NCI-H82 (cell line): ENCODE data around the gene SMIM1.

Source experiments
- DNase-seq: peaks from one replicate; lab custom pipeline; 2025; lab: John Stamatoyannopoulos, UW

Gene SMIM1

DNA sequence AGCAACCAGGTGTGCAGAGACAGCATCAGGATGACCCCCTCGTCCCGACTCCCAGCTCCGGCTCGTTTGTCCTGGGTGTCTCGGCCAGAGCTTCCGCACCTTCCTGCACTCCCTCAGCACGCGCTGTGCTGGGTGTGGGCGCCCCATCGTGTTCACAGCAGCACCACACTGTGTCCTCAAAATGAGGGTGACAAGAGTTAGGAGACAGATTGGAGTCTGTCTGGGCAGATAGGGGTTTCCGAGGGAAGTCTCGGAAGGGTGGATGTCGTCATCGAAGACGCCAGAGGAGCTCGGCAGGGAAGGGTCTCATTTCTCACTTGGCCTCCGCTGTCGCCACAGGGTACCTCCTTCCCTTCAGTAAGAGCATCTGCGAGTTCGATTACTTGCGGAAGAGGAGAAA lies 16.2 kb upstream of the SMIM1 start:
- DNase-seq, result no peak

DNA sequence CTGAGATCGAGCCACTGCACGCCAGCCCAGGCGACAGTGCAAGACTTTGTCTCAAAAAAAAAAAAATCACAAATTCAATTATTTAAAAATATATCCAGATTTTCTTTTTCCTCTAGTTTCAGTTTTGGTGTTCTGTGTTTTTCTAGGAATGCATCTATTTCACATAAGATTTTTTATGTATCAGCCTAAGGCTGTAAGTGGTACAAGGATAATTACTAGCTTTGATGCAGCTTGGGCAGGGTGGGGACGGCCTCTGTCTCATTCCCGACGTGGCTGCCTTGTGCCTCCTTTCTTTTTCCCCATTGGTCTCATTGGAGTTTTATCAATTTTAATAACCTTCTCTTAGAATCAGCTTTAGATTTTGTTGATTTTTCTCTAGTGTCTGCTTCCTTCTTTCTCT lies 13.4 kb upstream of the SMIM1 start:
- no peak for DNase-seq

DNA sequence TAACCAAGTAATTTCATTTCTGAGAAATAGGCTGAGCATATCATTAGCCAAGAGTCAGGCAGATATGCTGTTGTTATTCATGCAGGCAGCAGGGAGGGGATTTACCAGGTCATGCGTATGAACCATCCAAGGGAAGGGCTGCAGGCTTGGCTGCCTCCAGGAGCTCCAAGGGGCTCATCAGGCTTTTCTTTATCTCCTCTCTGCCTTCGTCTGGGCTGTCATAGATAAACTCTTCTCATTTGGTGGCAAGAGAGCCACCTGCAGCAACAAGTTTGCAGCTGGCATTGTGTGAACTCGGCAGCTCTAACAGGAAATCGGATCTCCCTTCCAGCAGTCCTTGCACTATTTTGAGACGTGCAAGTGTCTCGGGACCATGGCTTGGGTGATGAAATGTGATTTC lies 12.8 kb upstream of the SMIM1 start:
- DNase-seq, result no peak

DNA sequence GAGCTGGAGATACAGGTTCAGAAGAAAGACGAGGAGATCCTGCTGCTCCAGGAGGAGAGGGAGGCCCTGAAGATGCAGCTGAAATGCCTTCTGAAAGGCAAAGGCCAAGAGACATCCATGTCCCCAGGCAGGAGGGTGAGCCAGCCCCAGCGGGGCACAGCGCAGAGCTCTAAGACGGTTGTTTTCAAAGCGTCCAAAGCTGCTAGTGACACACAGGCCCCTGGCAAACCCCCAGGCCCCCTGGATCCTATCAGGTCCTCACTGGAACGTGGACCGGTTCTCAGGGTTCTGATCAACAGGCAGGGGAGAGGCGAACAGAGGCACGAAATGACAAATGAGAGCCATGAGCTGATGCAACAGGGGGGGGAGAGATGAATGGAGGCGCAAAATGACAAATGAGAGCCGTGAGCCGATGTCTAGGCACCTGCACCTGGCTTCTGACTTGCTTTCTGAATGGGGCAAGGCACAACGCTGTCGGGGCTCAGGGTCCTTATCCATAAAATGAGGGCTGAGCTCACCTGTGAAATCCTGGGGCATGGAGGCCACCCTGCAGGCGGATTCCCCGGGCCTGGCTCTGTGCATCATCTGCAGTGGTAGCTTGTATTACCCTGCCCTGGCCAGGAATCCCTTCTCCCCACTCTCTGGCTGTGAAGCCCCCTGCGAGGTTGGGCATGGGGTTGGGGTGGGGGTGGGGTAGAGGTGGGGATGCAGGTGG lies 11.1 kb upstream of the SMIM1 start:
- DNase-seq, result no peak

DNA sequence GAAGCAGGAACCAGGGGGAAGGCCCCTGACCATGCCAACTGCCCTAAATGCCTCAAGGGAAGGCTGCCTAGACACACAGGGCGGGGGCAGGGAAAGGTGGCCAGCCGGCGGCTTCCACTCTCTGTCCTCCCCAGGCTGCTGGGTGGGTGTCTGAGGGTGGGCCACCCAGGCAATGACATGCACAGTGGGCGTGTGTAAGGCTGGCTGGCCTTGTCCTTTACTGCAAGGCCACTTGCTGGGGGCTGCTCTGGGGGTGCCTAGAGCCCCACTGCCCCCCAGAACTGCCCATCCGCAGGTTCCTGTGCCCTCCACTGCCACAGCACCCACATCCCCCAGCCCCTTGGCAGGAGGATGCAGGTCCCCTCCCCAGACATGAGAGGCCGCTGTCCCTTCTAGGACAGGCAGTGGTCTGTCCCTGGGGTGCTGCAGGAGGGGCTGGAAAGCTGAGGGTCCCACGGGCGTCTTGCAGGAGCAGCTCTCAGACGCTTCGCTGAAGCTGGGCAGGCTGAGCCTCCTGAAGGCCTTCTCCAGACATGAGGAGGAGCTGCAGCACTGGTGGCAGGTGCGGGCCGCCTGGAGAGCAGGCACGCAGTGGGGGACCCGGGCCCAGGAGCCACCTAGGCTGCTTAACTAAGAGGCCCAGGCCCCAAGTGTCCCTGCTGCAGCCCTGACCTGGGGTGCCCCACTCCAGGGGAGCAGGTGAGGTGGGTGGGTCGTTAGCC lies 10.2 kb upstream of the SMIM1 start:
- DNase-seq, result no peak

DNA sequence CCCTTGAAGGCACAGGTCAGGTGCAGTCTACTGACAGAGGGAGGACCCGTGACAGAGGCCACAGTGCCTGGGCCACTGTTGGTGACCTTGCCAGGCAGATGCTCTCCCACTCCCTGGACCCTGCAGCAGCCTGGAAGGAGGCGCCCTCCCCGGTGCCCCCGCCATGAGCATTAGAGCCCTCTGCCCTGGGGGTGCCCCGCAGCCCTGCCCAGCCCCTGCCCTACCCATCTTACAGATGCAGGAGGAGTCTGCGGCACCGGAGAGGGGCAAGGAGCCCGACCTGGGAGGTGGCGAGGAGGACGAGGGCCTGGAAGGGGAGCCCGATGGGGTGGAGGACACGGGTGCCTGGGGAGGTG lies 9.7 kb upstream of the SMIM1 start:
- no peak for DNase-seq

DNA sequence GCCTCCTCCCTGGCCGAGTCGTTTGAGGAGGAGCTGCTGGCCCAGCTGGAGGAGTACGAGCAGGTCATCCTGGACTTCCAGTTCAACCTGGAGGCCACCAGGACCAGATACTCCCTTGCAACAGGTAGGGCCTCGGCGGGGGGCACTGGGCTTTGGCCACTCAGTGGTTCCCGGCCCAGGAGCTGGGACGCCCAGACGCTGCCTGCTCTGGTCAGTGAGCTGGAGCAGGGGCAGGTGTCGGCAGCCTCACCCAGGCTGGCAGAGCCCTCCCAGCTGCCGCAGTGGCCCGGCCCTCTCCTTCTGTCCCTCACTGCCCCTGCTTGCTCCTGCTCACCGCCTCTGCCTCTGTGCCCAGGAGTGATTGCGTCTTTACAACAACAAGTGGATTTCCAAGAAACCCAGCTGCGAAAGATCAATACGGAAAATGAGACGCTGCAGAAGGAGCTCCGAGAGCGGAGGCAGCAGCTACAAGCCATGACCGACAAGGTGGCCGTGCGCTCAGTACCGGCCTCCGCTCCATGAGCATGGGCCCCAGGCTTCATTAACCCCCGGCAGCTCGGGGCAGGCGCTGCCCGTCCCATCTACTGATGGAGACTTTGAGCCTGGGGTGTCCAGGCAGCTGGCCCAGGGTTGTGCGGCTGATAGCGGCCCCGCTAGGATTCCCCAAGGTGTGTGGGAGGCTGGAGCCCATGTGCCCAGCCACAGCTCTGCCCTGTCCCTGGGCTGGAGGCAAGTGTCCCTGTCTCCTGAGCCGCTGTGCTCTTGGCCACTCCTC lies 9.0 kb upstream of the SMIM1 start:
- no peak for DNase-seq

DNA sequence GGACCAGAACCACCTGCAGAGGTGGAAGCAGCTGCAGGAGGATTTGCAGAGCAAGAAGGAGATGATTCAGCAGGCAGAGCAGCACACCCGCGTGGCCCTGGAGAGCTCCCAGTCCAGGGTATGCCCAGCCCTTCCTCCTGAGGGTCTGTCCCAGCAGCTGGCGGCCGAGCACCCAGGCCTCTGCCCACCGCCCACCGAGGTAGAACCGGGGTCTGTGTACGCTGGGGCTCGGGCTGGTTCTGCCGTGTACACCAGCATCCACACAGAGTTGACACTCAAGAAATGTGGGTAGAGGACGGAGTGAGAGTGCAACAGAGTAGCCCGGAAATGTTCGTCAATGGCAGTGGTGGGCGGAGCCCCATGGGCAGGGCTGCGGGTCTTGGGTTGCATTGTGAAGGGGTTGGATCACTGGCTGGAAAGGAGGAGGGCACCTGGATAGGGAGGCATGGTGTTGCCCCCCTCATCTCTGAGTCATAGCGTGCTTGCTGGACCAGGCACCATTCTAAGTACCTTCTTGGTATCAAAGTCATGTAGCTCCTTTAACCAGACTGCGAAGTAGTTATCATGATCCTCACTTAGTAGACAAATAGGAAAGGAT lies 5.1 kb upstream of the SMIM1 start:
- no peak for DNase-seq

DNA sequence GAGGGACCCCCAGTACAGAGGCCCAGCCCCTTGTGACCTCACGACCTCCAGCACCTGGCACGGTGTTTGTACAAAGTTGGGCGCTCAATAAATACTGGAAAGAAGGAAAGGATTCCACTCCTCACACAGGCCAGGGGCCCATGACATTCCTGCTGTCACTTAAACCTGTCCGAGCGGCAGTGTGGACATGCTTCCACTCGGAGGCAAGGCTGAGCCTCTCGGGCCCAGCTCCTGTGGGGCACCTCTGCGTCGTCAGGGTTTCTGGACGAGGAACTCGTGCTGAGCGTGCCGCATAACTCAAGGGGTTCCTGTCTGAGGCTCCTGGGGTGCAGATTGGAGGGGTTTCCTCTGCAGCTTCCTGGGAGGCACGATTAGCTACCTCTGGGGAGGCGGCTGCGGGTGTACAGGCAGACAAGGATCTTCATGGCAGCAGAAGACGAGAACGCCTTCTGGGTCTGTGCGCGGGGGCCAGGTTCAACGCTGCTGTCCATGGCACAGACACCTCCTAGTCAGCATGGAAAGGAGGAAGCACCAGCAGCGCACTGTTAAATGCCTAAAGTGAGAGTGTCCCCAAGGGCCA lies 3.6 kb upstream of the SMIM1 start:
- DNase-seq, result no peak

DNA sequence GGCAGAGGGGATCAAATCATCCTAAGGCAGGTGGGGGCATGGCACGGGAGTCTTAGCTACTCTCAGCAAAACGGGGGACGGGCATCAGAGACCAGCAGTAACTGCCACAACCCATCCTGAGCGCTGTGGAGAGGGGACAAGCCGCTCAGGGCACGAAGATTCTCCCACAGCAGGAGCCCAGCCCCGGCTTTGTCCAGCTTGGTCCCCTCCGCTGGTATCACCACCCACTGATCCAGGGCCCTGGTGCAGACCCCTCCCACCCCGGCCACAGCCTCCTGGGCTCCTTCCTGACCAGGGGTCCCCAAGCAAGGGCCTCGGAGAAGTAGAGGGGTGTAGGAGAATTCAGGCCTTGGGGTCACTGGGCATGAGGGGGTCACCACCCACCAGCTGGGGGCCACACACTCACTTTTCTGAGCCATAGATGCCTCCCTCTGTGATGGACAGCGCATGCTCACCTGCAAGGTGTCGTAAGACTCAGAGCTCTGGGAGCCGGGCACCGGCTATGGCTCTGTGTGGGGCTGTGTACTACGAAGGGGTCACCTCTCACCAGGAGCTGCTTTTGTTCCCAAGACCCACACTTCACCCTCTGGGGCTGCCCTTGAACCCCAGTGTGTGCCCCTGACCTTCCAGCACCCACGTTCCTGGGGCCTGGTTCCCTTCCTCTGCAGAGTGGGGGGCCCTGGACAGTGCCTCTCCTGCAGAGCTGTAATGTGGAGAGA lies 2.3 kb upstream of the SMIM1 start:
- DNase-seq, result no peak

DNA sequence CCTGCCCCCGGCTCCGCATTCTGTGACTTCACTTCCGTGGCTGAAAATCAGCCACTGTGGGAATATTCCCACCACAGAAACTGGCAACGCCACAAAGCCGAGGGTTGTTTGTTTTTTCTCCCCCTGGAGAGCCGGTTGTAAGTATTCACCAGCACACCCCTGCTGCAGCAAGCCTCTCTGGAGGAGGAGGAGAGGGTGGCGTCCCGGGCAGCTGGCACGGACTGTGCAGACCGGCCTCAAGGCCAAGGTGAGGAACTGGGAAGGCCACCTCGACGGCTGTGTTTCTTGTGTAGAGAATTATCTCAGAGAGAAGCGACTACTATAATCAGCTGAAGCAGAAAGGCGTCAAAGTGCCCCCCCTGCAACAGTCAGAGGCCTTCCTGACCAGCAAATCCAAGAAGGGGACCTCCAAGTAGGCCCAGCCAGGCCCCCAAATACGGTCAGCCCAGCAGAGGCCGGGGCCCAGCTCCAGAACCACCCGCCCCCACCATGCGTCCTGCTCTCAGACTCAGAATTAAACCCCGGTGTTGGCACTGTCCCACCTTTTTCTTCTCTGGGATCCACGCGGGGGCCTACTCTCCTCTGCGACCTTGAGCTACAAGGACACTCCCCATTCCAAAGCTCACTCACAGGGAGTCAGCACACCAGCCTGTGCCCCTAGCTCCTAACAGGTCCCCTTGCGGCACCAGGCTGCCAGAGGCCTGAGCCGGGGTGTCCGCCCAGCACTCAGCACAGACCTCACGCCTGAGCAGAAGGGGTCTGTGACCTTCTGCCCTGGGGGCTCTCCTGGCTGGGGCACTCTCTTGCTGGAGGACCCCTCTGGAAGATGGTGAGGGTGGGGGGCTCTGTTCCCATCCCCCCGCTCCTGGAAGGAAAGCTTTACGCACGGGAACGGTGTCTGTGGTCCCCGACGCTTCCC lies 1.2 kb upstream of the SMIM1 start:
- no peak for DNase-seq

DNA sequence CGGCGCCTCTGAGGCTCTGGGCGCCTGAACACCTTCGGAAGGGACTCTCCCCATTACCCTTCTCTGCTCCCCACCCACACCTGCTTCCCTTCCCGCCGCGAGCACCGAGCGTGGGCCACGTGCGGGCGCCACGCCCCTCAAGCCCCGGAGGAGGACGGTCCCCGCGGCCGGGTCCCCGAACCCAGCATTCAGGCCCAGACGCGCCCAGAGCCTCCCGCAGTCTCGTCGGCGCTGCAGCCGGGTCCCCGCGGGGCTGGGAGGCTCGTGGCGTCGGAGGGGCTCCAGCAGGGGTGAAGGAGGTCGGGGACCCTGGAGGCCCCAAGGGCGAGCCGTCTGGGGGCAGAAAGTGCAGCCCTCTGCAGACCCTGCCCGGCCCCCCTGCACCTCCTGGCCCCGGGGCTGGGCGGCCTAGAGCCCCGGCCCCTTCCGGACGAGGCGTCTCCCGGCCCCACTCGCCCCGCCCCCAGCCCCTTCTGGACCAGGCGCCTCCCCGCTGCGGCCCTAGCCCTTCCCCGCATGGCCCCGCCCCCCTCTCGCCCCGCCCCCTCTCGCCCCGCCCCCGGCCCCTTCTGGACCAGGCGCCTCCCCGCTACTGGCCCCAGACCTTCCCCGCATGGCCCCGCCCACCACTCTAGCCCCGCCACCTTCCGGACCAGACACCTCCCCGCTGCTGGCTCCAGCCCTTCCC lies 378 bp upstream of the SMIM1 start:
- peak; percentile 96 for DNase-seq

DNA sequence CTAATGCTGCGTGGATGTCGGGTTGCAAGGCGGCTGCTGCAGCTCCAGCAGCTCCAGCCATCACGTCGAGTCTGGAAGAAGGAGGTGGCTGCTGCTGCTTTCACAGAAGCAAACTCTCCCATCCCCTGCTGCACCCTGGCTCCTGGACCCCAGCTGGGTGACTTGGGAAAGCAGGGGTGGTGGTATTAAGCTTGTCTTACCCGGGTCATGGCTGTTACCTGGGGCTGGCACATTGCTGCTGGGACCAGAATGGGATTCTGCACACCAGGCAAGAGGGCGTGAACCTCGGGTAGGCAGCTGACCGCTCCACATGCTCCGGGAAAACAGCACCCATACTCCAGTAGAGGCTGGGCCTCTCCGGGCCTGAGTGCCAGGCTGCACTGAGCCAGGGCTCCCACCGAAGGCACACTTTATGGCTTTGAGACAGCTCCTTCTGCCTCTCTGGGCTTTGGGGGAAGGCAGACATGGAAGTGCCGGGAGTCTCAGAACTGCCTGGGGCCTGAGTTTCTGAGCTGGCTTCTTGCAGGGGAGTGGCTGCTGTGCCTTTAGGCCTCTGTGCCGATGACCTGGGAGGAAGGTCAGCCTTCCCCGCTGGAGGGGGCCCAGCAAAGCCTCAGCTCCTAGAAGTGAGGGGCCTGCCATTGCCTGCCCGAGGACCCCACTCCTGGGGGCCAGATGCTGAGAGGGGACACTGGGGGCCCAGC lies 1.2 kb downstream of the SMIM1 start:
- DNase-seq, result no peak

DNA sequence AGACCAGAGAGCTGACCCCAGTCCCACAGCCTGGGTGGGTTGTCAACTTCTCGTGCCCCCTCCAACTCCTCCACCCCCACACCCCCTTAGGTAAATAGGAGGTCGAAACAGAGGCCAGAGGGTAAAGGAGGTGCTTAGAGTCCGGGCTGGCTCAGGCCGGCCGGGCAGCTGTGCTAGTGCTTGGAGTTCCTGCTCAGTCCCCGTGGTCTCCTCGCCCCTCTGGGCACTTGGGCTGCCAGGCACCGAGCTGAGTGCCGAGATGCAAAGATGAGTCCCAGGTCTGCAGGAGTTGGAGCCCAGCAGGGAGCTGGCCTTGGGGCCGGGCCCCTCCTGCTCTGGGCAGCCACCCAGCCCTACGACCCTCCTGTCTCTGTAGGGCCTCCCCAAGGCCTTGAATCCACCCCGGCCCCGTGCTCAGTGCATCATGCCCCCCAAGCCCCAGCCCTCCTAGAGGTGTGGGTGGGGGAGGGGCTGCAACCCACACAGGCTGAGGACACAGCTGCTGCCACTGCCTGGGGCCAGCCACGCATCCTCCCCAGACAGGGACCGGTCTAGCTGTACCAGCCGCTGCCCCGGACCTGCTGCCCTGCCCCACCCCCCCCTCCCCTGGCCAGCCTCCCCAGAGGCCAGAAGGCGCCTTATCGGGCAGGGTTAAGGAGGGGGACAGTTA lies 1.9 kb downstream of the SMIM1 start:
- no peak for DNase-seq

DNA sequence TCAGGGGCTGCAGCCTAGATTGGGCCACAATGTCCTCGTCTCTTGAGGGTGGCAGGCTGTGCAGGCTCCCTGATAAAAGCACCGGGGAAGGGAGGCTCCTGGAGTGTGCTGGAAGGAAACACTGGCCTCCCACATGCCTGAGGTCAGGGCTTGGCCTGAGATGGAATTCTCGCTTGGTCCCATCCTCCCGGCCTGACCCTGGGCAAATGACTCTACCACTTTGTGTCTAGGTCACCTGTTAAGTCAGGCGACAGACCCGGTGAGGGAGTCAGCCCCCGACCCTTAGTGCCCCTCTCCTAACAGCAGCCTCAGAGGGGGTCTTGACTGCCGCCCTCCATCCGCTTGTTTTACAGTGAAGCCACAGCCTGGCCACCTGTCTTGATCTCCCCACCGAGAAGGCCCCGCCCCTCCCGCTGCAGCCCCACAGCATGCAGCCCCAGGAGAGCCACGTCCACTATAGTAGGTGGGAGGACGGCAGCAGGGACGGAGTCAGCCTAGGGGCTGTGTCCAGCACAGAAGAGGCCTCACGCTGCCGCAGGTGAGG lies 2.5 kb downstream of the SMIM1 start:
- DNase-seq, result no peak

DNA sequence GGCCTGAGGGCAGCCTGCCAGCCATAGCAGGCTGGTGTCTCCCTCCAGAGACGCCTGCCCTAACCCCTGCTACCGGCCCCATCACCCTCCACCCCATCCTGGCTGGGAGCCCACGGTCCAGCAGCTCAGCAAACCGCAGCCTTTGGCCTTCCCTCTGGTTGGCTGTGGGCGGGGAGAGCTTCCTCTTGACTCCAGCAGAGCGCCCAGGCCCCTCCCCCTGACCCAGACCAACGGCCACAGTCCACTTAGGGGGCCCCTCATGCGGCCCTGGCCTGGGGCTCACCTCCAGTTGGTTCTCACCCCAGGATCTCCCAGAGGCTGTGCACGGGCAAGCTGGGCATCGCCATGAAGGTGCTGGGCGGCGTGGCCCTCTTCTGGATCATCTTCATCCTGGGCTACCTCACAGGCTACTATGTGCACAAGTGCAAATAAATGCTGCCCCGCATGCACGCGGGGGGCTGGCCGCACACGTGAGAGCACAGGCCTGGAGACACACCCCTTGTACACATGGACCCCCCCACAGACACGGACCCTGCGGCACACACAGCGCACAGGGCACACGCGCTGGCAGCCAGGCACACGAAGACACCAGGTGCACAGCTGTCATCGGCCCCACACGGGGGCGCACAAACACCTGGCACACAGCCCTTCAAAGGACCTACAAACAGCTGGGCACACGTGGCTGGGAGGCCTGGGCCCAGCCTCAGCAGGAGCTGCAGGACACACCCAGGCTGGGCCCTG lies 3.1 kb downstream of the SMIM1 start:
- DNase-seq, result peak; percentile 74

DNA sequence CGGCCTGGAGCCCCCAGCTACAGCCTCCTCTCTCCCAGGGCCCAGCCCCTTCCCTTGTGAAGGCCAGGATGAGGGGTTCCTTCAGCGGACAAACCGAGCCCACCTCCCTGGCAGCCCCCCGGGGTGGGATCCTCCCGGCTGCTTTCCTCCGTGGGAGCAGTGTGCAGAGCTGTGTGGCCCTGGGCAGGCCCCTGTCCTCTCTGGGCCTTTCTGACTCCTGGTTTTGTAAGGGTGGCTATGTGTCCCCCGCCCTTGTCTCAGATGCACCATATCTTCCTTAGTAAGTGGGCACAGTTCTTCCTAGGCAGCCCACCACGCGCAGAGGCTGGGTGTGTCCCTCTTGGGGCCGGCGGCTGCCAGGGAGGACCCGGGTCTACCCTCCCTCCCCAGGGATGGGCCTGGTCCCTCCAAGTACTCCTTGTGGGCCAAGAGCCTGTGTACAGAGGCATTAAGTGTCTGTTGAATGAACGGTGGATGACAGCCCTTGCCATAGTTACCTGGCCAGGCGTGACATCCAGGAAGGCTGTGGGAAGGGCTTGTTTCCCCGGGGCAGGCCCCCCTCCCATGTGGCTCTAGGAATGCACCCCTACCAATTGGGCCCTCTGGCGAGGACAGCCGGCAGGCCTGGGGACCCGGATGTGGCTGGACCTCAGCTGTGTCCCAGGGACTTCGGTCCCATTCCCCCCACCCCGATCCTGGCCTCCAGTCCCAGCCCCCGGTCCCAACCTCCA lies 3.8 kb downstream of the SMIM1 start:
- DNase-seq, result no peak
